Lower leg skin (tissue), 4 donors: ENCODE measurements around the gene CD164L2. TPM values are rescaled to one million over a fixed set of nuclear protein-coding genes. Genes with fewer than 3 reads are reported as not detected.

Experiments
- DNase-seq, 2 donors: peaks; one replicate each; pipeline ENCODE4 v3.0.0-alpha.2; 2019; ENCODE audit warnings: low spot score in 2 of 2
- H3K4me3 ChIP-seq: fragments of 200-600 bp; sonication (generic); 2 replicates; pipeline ENCODE4 v1.5.1; 2017; ENCODE audit warnings: mild to moderate bottlenecking, low read depth; ENCODE audit not compliant: poor library complexity, severe bottlenecking
- POLR2A ChIP-seq, 2 donors: fragments of 450-650 bp; IDR thresholded peaks; one replicate each; pipeline ENCODE4 v1.6.1; 2016 to 2017; ENCODE audit warnings: antibody characterized with exemption in 2 of 2, mild to moderate bottlenecking in 1 of 2, moderate library complexity in 1 of 2
- WGBS, 2 donors: methylation state at CpG; one replicate each; pipeline ENCODE4 v1.1.5; 2018; 5-methylcytosine and 5-hydroxymethylcytosine counted together
- intact Hi-C: fragments of 100-400 bp; cut with DNase I; formaldehyde crosslinking; loops from one replicate; pipeline ENCODE4 v1.15.0; 2023; ENCODE audit warnings: low total_unique reads
- total RNA-seq, 4 donors: library from RNA; depleted of rRNA; stranded (reverse); fragments of >200 nt; gene quantifications; one replicate each; pipeline ENCODE4 v1.1.0, GENCODE V29; 2016
- TF ChIP-seq, protein P1 (sequence below), 3 donors: fragments of 450-650 bp; IDR thresholded peaks; one replicate each; pipeline ENCODE4 v1.5.1; 2016; ENCODE audit warnings: antibody characterized with exemption in 3 of 3, mild to moderate bottlenecking in 3 of 3, moderate library complexity in 2 of 3

The CD164L2 gene
- total RNA-seq, 4 donors from 2014 or later, result 4.3 to 12.0 (median 10.0) TPM

- no peak overlapping the region for H3K4me3 ChIP-seq
- intact Hi-C loops, result no loop called here
- TF ChIP-seq, protein P1, sequence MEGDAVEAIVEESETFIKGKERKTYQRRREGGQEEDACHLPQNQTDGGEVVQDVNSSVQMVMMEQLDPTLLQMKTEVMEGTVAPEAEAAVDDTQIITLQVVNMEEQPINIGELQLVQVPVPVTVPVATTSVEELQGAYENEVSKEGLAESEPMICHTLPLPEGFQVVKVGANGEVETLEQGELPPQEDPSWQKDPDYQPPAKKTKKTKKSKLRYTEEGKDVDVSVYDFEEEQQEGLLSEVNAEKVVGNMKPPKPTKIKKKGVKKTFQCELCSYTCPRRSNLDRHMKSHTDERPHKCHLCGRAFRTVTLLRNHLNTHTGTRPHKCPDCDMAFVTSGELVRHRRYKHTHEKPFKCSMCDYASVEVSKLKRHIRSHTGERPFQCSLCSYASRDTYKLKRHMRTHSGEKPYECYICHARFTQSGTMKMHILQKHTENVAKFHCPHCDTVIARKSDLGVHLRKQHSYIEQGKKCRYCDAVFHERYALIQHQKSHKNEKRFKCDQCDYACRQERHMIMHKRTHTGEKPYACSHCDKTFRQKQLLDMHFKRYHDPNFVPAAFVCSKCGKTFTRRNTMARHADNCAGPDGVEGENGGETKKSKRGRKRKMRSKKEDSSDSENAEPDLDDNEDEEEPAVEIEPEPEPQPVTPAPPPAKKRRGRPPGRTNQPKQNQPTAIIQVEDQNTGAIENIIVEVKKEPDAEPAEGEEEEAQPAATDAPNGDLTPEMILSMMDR (IDR thresholded peaks at IDR 0.05), result no peak
- no peak for TF ChIP-seq POLR2A (IDR thresholded peaks at IDR 0.05)
- DNase-seq, result no peak
- 73% methylated on average over 3 of the region's 3 CpGs for WGBS, 2 donors
These were observed 33.4 kb upstream of the CD164L2 start for GRCh38 chr1:27416387-27417111.

DNA sequence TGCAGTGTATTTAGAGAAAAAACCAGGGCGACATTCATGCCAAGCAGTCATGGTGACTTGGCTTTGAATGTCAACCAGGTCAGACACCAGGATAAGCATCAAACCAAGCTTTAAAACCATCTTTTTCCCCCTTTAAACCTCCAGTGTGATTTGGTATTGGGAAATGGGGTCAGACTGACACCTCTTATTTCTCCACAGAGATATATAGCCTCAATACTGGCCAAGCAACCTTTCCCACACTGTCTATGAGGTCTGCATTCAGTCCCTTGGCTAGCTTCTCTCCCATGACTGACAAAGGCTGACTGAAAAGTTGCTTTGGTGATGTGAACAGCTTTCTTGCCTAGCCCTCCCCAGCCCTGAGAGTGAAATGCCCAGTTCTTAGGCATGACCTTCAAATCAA lies 31.0 kb upstream of the CD164L2 start:
- TF ChIP-seq, protein P1 (IDR thresholded peaks at IDR 0.05), result no peak
- no peak for TF ChIP-seq POLR2A (IDR thresholded peaks at IDR 0.05)
- intact Hi-C loops, result no loop called here
- no peak for DNase-seq
- WGBS, 2 donors, result 77 to 79% methylated on average over 1 of the region's 1 CpG
- H3K4me3 ChIP-seq, result no peak overlapping the region

- intact Hi-C loops, result no loop called here
- TF ChIP-seq, protein P1 (IDR thresholded peaks at IDR 0.05), result no peak
- TF ChIP-seq POLR2A (IDR thresholded peaks at IDR 0.05), result no peak
- 44 to 57% methylated on average over 4 of the region's 4 CpGs for WGBS, 2 donors
- no peak overlapping the region for H3K4me3 ChIP-seq
- DNase-seq, result no peak
These were observed 29.9 kb upstream of the CD164L2 start for GRCh38 chr1:27413004-27413403.

- DNase-seq, result no peak
- no peak overlapping the region for H3K4me3 ChIP-seq
- 74 to 86% methylated on average over 4 of the region's 4 CpGs for WGBS, 2 donors
- intact Hi-C loops, result no loop called here
- TF ChIP-seq, protein P1 (IDR thresholded peaks at IDR 0.05), result no peak
- no peak for TF ChIP-seq POLR2A (IDR thresholded peaks at IDR 0.05)
These were observed 29.4 kb upstream of the CD164L2 start for GRCh38 chr1:27412502-27412901.

- no peak overlapping the region for H3K4me3 ChIP-seq
- DNase-seq, result no peak
- no peak for TF ChIP-seq POLR2A (IDR thresholded peaks at IDR 0.05)
- TF ChIP-seq, protein P1 (IDR thresholded peaks at IDR 0.05), result no peak
- 76 to 85% methylated on average over 2 of the region's 2 CpGs for WGBS, 2 donors
- intact Hi-C loops, result no loop called here
These were observed 27.6 kb upstream of the CD164L2 start for GRCh38 chr1:27410709-27411108.

DNA sequence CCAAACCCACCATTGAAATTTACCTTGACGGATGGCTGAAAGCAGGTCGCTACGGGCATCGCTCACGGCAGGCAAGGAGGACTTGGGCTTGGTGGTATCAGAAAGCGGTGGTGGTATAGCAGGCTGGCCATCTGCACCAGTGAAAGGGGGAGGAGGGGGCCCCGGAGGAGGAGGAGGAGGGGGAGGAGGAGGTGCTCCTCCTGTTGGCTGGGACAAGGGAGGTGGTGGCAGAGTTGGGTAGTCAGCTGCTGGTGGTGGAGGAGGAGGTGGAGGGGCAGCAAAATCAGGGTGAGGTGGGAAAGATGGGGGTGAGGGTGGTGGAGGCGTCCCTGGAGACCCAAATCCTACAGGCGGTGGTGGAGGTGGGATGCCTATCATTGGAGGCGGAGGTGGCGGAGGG lies 26.5 kb upstream of the CD164L2 start:
- intact Hi-C loops, result loop anchor here (10.0 kb wide), 1 partner anchor 255 kb away; no protein-coding TSS in a partner anchor
- TF ChIP-seq, protein P1 (IDR thresholded peaks at IDR 0.05), result no peak
- no peak for TF ChIP-seq POLR2A (IDR thresholded peaks at IDR 0.05)
- DNase-seq, result no peak
- 91 to 94% methylated on average over 11 of the region's 11 CpGs for WGBS, 2 donors
- H3K4me3 ChIP-seq, result no peak overlapping the region
